Measurements from ENCODE around the gene CNPY2.

The CNPY2 gene

GRCh38 chr12:56341616-56342015, 25.8 kb upstream of the CNPY2 start:
- no peak overlapping the region for H3K4me2 ChIP-seq (ENCODE audit: insufficient read depth, low read length)
- no peak overlapping the region for H3K9ac ChIP-seq (ENCODE audit: low read depth, low read length)
- no peaks in the 10 kb centered on the region for H3K79me2 ChIP-seq (ENCODE audit: insufficient read depth, low read length)
- 0 out of 2 replicates have a peak, but pooled peaks cover 4% of the 10 kb centered on the region for H3K4me1 ChIP-seq (ENCODE audit: insufficient read depth, low read length)
- H3K4me3 ChIP-seq (ENCODE audit: low read depth in 1 of 2, low read length in 2 of 2): no peak overlapping the region
- no peak for DNase-seq
- ATAC-seq (ENCODE audit: insufficient read depth, low read depth): no peak
- no peaks in the 10 kb centered on the region for H3K9me3 ChIP-seq (ENCODE audit: insufficient read depth, low read length, severe bottlenecking)
- H3K36me3 ChIP-seq (ENCODE audit: insufficient read depth, low read length): peaks cover 28% of the 10 kb centered on the region
- H3K27ac ChIP-seq (ENCODE audit: low read length): no peak overlapping the region
- no peak overlapping the region for H2AFZ ChIP-seq (ENCODE audit: low read depth, low read length)
- TF ChIP-seq EZH2 (IDR thresholded peaks at IDR 0.05; ENCODE audit: borderline replicate concordance, low read depth, low read length, severe bottlenecking): no peak
- no peak for TF ChIP-seq CTCF (IDR thresholded peaks at IDR 0.05; ENCODE audit: borderline replicate concordance, extremely low read depth, low read length, poor library complexity, severe bottlenecking)
- no peaks in the 10 kb centered on the region for H3K27me3 ChIP-seq (ENCODE audit: insufficient read depth, low read length, poor library complexity)
- no peaks in the 10 kb centered on the region for H4K20me1 ChIP-seq (ENCODE audit: insufficient read depth, low read length)

- no peak for DNase-seq
- no peak overlapping the region for H3K9ac ChIP-seq (ENCODE audit: low read depth, low read length)
Observed at GRCh38 chr12:56339158-56339422, 23.3 kb upstream of the CNPY2 start.

GRCh38 chr12:56338308-56339157, 22.7 kb upstream of the CNPY2 start, which contains the start of gene IL23A:
Gene IL23A (plus strand): TSS chr12:56338884. CDS start chr12:56339045, 161 bp downstream.
- Histone ChIP-seq H3K36me3 (ENCODE audit: insufficient read depth, low read length) (peaks cover 12% of the 10 kb centered on the region), H3K4me1 (ENCODE audit: insufficient read depth, low read length) (peaks cover 15% of the 10 kb centered on the region), H4K20me1 (ENCODE audit: insufficient read depth, low read length) (no peaks in the 10 kb centered on the region), H3K9me3 (ENCODE audit: insufficient read depth, low read length, severe bottlenecking) (no peaks in the 10 kb centered on the region), H3K9ac (ENCODE audit: low read depth, low read length) (no peak within 1 kb of the TSS), H3K27ac (ENCODE audit: low read length) (no peak within 1 kb of the TSS), H3K27me3 (ENCODE audit: insufficient read depth, low read length, poor library complexity) (no peaks in the 10 kb centered on the region), H3K79me2 (ENCODE audit: insufficient read depth, low read length) (peaks cover 8% of the 10 kb centered on the region), H3K4me2 (ENCODE audit: insufficient read depth, low read length) (no peak within 1 kb of the TSS), H2AFZ (ENCODE audit: low read depth, low read length) (peak within 1 kb of the TSS; percentile 30; the same call in 1 of the 2 replicates), H3K4me3 (ENCODE audit: low read depth in 1 of 2, low read length in 2 of 2) (no peak within 1 kb of the TSS)
- DNase-seq: peak; percentile 27
- no peak for ATAC-seq (ENCODE audit: insufficient read depth, low read depth)
- TF ChIP-seq EZH2 (IDR thresholded peaks at IDR 0.05; ENCODE audit: borderline replicate concordance, low read depth, low read length, severe bottlenecking) (no peak), CTCF (IDR thresholded peaks at IDR 0.05; ENCODE audit: borderline replicate concordance, extremely low read depth, low read length, poor library complexity, severe bottlenecking) (no peak)

More at GRCh38 chr12:56339158-56339422, 23.3 kb upstream of the CNPY2 start:
- Histone ChIP-seq H3K36me3 (ENCODE audit: insufficient read depth, low read length) (peaks cover 17% of the 10 kb centered on the region), H3K4me3 (ENCODE audit: low read depth in 1 of 2, low read length in 2 of 2) (no peak overlapping the region), H3K27ac (ENCODE audit: low read length) (no peak overlapping the region), H3K9me3 (ENCODE audit: insufficient read depth, low read length, severe bottlenecking) (no peaks in the 10 kb centered on the region), H4K20me1 (ENCODE audit: insufficient read depth, low read length) (no peaks in the 10 kb centered on the region), H3K79me2 (ENCODE audit: insufficient read depth, low read length) (peaks cover 8% of the 10 kb centered on the region), H3K27me3 (ENCODE audit: insufficient read depth, low read length, poor library complexity) (no peaks in the 10 kb centered on the region), H3K4me1 (ENCODE audit: insufficient read depth, low read length) (peaks cover 15% of the 10 kb centered on the region), H3K4me2 (ENCODE audit: insufficient read depth, low read length) (no peak overlapping the region), H2AFZ (ENCODE audit: low read depth, low read length) (no peak overlapping the region)
- TF ChIP-seq EZH2 (IDR thresholded peaks at IDR 0.05; ENCODE audit: borderline replicate concordance, low read depth, low read length, severe bottlenecking) (no peak), CTCF (IDR thresholded peaks at IDR 0.05; ENCODE audit: borderline replicate concordance, extremely low read depth, low read length, poor library complexity, severe bottlenecking) (no peak)
- no peak for ATAC-seq (ENCODE audit: insufficient read depth, low read depth)

All from DND-41 (cell line).